ENCODE measurements around the gene CLRN1.

Gene CLRN1, protein sequence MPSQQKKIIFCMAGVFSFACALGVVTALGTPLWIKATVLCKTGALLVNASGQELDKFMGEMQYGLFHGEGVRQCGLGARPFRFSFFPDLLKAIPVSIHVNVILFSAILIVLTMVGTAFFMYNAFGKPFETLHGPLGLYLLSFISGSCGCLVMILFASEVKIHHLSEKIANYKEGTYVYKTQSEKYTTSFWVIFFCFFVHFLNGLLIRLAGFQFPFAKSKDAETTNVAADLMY

DNA sequence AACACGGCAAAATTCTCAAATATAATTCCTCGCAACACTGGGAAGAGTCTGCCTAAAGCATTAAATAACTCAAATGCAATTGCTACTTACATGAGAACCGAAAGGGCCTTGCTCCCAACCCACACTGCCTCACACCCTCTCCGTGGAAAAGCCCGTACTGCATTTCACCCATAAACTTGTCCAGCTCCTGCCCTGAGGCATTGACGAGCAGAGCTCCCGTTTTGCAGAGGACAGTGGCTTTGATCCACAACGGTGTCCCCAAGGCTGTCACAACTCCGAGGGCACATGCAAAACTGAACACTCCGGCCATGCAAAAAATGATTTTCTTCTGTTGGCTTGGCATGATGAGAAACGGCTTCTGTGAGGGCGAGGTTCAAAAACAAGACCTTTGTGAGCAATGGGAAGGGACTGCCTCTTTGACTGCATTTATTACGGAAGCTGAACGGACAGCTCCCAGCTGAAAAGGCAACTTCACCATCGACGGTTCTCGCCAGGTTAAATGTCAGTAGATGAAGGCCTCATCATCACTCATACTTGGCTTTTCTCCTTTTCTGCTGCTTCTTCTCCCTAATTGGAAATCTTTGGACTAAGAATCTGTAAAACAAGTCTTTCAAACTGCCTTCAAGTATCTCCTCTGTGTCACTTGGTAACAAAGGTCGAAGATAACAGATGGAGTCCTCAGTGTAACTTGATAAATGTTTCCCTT lies at the start of gene CLRN1:
TSS of gene CLRN1 (minus strand) at position 362 of the 706 bp plus-strand sequence. CDS start at position 343, 19 bp downstream.
- TF ChIP-seq, protein P1, sequence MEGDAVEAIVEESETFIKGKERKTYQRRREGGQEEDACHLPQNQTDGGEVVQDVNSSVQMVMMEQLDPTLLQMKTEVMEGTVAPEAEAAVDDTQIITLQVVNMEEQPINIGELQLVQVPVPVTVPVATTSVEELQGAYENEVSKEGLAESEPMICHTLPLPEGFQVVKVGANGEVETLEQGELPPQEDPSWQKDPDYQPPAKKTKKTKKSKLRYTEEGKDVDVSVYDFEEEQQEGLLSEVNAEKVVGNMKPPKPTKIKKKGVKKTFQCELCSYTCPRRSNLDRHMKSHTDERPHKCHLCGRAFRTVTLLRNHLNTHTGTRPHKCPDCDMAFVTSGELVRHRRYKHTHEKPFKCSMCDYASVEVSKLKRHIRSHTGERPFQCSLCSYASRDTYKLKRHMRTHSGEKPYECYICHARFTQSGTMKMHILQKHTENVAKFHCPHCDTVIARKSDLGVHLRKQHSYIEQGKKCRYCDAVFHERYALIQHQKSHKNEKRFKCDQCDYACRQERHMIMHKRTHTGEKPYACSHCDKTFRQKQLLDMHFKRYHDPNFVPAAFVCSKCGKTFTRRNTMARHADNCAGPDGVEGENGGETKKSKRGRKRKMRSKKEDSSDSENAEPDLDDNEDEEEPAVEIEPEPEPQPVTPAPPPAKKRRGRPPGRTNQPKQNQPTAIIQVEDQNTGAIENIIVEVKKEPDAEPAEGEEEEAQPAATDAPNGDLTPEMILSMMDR (IDR thresholded peaks at IDR 0.05; ENCODE audit: insufficient read depth, low read depth, low read length, missing control alignments) = no peak
- no peak within 1 kb of the TSS for H3K4me3 ChIP-seq (ENCODE audit: low read length)
- no peak for DNase-seq (ENCODE audit: low read depth)

DNA sequence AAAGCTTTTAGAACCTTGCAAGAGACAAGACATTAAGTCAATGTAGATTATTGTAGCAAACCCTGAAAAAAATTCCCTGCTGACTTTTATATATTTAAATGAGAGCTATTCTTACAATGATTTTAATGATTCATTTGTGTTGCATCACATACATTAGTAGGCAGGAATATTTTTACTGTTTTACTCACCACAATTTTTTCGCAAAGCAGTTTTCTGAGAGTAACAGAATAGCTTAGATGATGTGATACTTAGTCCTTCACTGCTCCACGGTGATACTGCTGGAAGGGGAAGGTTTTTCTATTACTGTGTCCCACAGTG lies 43.9 kb upstream of the CLRN1 start:
- TF ChIP-seq, protein P1 (IDR thresholded peaks at IDR 0.05; ENCODE audit: insufficient read depth, low read depth, low read length, missing control alignments) = no peak
- DNase-seq (ENCODE audit: low read depth) = peak; percentile 60
- H3K4me3 ChIP-seq (ENCODE audit: low read length) = no peak overlapping the region

DNA sequence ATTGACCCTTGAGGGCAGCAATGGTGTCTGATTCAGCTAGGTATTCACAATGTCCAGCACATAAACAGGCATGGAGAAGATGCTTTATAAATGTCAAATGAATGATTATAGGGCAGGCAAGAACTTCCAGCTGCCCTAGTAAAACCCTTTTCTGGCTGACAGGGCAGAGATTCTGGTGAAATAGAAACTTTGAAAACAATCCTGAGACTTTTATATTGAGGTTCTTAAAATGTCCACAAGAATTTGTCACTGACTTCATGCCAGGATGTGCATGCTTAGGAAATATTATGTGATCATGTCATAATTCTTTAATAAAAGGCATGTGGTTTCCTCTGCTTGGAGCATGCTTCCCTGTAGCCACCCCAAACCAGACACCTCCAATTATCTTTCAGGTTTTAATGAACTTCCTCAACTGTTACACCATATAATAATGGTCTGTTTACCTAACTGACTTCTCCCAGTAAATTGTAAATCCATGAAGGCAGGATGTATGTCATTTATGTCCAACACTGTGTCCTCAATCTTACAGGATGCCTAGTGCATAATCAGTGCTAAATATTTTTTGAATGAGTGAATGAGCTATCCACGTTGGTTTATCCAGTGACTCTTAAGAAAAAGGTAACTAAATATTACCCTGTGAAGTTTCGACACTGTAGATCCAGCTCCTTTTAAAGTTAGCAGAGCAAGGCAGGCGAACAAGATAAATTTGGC lies 43.4 kb upstream of the CLRN1 start:
- H3K4me3 ChIP-seq (ENCODE audit: low read length) = no peak overlapping the region
- TF ChIP-seq, protein P1 (IDR thresholded peaks at IDR 0.05; ENCODE audit: insufficient read depth, low read depth, low read length, missing control alignments) = no peak
- no peak for DNase-seq (ENCODE audit: low read depth)

DNA sequence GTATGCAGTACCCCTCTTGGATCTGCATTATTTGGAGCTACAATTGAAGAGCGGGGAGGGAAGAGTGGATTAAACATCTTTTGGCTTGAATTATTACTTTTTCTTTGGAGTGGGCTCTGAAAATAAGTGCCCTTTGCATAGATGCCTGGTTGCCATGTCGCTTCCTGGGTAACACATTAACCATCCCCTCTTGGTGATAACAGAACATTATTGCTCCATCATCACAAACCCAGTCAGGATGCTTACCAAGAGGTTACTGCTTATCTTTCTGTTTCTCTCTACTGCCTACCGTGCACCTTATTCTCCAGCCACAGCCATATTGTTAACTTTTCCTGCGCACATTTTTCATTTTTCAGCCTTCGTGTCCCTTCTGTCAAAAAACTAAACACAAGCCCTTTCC lies 42.7 kb upstream of the CLRN1 start:
- H3K4me3 ChIP-seq (ENCODE audit: low read length) = no peak overlapping the region
- TF ChIP-seq, protein P1 (IDR thresholded peaks at IDR 0.05; ENCODE audit: insufficient read depth, low read depth, low read length, missing control alignments) = no peak
- no peak for DNase-seq (ENCODE audit: low read depth)

DNA sequence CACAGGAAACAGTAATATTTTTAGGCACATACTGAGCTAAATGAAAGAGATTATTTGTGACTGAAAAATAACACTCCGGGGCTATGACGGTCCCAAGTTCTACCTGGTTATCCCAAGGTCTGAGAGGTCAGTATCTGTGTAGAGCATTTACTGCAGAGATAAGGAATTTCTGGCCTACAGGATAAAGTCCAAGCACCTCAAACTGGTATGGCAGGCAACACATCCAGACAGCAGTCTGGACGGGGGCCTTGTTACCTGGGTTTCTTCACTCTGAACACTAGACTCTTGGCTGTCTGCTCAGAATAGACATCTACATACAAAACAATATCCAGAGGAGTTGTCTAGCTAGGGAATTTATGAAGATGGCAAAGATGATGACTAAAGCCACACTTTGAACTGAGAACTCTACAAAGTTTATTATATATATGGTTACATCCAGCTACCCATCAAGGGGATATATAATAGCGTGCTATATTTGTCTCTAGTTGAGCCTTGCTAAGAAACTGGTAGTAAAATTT lies 42.0 kb upstream of the CLRN1 start:
- H3K4me3 ChIP-seq (ENCODE audit: low read length) = no peak overlapping the region
- DNase-seq (ENCODE audit: low read depth) = no peak
- TF ChIP-seq, protein P1 (IDR thresholded peaks at IDR 0.05; ENCODE audit: insufficient read depth, low read depth, low read length, missing control alignments) = no peak

DNA sequence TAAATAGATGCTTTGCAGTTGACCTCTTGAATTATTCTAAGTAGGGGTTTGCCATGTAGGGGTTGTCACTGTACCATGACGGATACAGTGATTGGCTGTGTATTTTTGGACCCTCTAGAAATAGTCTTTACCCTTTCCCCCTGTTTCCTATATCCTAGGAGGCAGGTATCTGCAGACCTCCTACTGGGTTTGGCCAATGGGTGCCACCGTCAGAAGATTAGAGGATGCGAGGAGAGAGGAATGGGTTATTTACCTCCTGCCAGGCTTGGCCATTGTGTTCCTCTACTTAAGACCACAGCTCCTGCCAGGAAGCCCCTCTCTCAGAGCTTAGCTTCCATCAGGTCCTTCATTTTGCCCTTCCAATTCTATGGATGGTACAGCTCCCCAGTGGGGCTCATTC lies 40.2 kb upstream of the CLRN1 start:
- no peak overlapping the region for H3K4me3 ChIP-seq (ENCODE audit: low read length)
- no peak for DNase-seq (ENCODE audit: low read depth)
- TF ChIP-seq, protein P1 (IDR thresholded peaks at IDR 0.05; ENCODE audit: insufficient read depth, low read depth, low read length, missing control alignments) = no peak
